ENCODE data around the gene CEP128.

Gene CEP128

DNA sequence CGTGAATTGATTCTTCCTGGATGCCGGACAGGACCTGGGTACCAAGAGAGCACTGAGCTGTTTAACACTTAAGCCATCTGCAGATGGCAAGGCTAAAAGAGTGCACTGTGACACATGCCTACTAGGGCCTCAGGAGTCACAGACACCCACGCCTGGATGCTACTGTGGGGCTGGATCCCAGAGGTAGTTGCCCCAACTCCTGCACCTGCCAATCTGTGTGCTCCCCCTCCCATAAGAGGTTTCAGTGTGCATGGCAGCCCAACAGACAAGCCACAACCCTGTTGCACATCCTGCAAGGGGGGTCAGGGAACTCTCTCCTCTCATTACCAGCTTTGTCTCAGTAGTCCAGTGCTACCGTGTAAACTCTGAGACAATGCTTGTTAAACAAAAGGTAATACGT is 169.0 kb downstream of the CEP128 start:
- no peak for DNase-seq (ENCODE audit: low read depth)

DNA sequence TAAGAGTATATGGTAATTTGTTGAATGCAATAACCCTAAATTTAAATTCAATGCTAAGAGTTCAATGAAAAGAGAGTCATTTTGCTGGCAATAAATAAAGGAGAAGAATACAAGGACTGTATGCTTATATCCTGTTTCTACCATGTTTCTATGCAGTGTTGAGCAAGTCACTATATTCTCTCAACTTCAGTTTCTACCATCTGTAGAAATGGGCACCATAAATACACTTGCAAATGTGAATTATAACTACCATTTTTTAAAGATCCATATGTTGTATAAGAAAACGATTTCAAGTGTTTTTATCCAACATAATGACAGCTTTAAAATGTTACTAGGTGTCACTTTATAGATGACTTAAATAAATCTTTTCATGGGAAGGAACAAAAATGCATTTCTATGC is 170.3 kb downstream of the CEP128 start:
- DNase-seq (ENCODE audit: low read depth) = no peak

DNA sequence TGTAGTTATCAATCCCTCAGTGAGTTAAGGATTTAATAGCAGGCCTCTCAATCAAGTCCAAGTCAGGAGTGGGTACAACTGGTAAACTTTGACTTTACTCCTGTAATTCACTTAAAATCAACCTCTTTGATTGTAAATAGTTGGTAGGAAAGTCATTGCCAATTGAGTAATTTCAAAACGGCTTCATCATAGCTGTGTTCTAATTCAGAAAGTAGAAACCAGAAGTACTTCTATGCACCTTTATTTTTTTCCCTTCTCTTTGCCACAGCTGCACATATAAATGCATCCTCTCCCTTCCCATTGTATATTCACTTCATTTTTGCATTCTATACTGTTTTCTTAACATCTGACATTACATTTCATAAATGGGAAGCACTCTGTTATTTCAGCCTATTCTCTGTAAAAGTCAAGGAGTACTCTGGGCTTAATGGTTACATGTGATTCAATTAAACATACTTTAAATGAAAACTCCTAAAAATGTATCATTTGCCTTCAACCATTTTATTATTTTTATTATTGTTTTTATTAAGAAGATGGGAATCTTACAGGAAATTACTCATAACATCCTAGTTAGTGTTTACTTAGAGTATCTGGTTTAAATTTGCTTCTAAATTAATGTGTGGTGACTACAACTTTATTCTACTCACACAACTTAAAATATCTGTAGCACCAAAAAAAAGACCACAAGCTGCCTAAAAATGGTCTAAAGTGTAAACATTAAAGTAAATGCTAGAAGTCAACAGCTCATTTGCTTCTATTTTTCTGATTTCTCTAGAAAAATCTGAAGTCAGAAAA is 171.2 kb downstream of the CEP128 start:
- no peak for DNase-seq (ENCODE audit: low read depth)

DNA sequence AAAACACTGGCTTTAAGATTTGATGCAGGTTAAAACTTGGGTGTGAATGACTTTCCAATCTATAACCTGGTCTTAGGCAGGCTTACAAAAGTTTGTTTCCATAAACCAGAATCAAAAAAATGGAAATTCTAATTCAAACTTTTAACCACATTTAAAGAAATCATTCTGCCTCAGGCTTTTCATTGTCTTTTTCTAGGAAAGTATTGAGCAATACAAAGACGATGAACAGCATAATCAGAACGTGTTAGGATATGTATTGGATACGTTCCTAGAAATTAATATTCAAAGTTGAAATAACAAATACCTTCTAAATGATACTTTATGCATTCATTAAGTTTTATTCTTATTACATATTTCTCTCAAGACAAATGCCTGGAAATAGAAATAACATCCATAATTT is 172.9 kb downstream of the CEP128 start:
- DNase-seq (ENCODE audit: low read depth) = no peak

DNA sequence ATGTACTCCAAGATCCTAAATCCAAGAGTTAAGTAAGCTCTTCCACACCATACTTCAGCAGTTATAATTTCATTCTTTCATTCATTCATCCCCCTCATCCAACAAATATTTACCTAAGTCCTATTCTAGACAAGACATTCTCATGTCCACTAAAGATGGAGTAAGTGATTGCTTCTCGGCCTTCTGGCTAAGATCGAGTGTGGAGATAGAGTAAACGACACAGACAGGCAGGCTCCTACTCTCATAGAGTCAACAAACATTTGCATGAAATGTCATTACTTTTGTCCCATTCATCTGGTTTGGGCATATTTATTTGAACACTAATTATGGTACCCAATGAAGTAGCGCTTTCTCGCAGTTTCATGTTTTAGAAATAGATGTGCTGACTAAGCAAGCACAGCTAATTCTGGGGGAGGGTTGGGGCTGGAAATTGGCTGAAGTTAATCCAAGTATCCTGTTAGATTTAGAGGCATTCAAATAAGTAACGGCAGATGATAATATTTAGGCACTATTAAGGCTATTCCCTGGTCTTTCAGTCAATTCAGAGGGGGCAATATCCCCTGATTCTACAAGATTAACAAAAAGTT is 176.5 kb downstream of the CEP128 start:
- no peak for DNase-seq (ENCODE audit: low read depth)

DNA sequence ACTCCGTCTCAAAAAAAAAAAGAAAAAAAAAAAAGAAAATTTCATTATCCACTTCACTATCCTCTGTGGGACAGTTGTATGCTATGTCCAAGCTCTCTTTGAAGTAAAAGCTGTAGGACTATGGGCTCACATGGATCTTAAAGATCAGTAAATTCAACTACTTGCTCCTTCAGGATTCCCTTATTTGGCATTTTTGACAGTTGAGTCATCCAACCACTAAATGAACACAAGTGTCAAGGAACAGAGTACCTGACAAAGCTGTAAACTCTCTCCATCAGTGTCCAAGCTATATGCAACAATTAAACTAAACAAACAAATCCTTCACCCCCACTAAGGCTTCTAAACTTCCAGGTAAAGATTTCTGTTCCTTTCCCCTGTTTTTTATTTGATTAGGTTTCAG is 177.0 kb downstream of the CEP128 start:
- no peak for DNase-seq (ENCODE audit: low read depth)

DNA sequence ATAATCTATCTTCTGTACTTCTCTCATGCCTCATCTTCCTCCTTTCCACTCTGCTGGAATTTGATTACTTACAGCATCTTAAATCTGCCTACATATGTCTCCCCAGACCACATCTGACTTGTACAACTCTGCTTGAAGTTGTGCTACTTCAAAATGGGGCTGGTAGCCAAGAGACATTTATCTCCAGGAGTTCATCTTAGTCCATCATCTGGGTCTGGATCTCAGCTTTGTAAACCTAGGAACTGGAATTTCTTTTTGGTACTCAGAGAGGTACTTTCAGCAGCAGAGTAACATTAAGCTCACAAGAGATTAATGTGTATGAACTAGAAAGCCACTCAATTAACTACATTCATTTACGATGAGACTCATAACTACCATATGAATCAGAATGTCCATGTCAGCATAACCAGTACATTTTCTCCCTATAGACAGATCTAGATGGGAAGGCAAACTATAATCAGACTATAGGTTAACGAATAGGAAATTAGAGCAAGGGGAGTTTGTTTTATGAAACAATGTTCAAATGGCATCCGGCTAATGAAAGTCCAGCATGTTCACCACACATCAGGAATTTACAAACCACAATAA is 178.8 kb downstream of the CEP128 start:
- no peak for DNase-seq (ENCODE audit: low read depth)

DNA sequence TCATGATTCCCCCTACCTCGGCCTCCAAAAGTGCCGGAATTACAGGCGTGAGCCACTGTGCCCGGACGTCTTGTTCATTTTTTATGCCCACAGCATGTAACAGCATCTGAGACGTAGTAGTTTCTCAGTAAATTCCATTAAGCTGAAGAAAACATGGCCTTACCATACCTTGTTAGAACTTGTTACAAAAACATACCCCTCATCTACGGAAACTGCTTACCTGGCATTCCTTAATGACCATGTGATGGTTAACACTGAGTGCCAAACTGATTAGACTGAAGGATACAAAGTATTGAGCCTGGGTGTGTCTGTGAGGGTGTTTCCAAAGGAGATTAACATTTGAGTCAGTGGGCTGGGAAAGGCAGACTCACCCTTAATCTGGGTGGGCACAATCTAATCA is 186.8 kb downstream of the CEP128 start:
- DNase-seq (ENCODE audit: low read depth) = no peak

DNA sequence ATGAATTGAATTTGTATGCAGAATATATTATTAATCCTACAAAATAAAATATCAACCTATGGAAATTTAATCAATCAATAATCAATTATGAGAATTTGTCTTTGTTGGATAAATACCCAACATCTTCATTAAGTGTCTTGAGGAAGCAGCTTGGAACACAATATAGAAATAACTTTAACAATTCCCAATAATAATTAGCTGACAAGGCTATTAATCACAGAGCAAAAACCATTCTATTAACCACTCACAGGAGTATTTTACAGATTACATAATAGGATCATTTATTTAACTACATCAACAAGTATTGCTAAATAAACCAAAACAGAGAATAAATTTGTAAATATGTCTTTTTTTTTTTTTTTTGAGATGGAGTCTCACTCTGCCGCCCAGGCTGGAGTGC is 190.3 kb downstream of the CEP128 start:
- no peak for DNase-seq (ENCODE audit: low read depth)

DNA sequence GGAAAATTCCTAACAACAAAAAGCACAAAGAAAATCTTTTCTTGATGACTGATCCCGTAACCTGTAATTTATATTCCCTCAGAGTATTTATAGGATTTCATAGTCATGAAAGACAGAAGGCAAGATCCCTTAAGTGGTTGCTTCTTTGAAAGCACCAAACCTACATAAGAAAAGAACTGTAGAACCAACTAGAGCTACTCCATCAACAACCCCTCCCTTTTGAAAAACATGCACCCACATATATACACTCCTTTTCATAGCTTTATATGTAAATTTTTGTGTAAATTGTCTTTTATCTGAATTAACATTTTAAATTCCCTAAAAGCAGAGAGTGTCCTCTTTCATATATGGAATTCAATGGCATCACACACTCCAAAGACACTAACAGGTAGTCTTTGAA is 215.3 kb downstream of the CEP128 start:
- DNase-seq (ENCODE audit: low read depth) = no peak

DNA sequence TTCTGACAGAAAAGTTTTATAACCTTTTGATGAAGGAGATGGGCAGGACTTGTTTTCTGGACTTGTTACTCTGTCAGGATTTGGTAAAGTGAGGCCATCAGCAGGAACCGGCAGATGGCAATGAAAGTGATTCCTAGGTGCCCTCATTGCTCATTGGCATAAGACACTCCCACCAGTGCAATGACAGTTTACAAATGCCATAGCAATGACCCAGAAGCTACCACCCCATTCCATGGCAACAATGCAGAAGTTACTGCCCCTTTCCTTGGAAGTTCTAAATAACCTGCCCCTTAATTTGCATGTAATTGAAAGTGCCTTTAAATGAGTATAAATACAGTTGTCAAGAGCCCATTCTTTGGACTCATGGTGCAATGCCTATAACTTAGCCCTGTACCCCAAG is 222.6 kb downstream of the CEP128 start:
- no peak for DNase-seq (ENCODE audit: low read depth)

DNA sequence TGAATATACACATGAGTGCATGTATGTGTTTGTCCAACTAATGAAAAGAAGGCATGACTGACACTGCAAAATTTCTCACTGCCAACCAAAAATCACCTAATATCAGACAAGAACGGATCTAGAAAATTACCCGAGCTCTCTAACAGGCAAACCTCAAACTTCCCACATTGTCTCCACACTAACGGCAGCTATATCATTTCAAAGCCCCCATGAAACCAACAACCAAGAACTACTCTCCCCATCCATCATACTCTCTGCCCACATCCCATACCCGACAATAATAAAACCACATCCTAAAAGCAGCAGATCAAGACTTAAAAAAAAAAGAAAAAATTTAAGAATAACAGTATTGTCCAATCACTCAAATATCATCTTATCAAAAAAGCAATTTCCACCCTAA is 227.1 kb downstream of the CEP128 start:
- no peak for DNase-seq (ENCODE audit: low read depth)

DNA sequence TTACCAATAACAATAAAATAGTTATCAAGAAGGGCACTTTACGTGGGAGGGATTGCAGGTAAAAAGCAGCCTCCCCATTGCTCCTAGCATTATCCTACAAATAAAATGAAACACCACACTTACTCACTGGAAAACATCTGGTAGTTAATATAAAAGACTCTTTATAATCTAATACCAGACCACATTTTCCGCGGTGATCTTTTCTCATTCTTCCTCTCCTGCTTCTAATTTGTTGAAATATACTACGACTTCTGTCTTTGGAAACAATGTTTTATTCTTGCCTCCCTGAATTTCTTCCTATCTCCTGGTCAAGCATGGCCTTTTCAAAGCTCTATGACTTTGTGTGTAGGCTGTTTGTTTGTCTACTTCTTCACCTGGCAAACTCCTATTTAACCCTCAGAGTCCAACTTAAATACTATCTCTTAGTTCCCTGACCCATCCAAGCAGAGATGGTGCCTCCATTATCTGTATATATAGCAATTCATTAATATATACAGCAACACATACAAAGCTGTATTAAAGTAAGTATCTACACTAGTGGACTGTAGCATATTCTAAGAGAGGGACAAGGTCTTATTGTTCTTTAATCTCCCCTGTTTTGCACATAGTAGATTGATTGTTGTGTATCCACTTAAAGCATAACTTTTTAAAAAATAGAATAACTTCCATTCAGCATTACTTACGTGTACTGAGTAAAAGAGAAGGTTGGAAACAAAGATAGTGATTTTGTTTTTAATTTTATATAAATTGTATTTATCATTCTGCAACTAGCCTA is 228.3 kb downstream of the CEP128 start:
- no peak for DNase-seq (ENCODE audit: low read depth)

DNA sequence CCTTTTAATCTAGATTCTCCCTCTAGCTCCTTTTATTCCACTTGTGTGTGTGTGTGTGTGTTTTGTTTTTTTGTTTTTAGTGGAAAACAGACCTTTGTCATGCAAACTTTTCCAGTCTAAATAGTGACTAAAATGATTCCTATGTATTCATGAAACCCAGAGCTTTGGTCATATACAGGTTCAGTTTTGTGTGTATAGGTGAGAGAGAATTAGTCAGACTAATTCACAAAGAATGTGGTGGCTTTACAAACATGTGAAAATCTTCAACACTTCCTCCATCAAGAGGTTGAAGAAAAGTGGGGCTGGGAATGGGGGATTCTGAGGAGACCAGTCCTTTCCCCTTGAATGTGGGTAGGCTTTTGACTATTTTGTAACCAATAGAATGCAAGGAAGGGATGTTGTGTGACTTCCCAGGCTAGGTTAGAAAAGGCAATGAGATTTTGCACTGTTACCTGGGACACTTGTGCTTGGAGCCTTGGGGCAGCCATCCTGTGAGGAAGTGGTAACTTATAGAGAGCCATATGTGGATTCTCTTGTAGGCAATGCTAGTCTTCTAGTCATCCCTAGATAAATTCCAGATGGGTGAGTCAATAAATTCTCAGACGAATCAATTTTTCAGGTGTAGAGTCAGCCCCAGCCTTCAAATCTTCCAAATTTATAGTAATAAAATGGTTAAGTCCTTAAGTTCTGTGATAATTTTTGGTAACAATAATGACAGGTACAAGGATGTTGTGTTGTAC is 236.1 kb downstream of the CEP128 start:
- DNase-seq (ENCODE audit: low read depth) = no peak

DNA sequence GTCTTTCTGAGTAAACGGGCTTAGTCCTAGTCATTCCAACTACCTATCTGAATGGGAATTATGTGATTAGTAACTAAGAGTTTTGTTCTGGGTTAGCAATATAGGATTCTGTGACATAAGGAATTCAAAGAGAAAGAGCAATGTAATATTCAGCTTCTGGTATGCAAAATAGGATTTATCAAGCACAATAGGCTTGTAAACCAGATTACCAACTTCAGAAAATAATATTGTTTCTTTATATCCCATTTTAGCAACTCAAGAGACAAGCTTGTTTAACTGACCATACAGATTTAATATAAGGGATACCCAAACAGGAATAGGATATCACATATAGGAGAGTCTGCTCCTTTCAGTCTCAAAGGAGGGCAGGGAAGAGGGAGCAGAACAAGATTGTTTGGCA is 240.9 kb downstream of the CEP128 start:
- no peak for DNase-seq (ENCODE audit: low read depth)

DNA sequence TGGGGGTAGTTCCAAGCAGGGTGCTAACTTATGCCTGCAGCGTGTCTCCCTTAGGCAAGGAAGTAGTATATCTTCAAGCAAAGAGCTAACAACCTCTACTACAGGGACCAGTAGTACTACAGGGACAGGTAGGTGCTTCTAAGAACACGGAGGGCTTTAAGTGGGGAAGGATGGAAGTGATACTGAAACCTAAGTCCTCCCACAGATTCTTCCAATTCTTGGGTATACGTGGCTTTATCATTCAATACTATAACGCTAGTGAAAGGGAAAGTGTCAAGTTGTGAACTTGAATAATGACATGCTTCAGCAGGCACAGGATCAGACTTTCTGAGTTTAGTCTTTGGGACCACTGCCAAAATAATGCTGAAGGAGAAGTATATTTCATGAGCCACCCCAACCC is 241.7 kb downstream of the CEP128 start:
- DNase-seq (ENCODE audit: low read depth) = no peak

DNA sequence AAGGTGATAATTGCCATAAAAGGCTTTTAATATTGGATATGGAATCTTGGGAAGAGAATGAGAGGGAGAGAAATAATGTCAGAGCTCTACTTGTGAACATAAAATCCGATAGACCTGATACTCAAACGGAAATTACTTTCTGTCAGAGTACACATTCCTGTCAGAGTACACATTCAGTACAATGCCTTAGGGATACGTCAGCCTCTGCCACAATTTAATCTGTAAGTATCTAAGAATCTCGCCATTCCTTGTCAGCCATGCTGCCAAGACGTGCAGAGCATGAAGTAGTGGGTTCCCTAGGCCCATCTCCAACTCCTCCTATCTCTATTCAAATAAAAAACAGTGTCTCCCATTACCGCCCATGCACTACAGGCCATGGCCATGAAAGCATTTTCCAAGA is 242.6 kb downstream of the CEP128 start:
- DNase-seq (ENCODE audit: low read depth) = no peak

DNA sequence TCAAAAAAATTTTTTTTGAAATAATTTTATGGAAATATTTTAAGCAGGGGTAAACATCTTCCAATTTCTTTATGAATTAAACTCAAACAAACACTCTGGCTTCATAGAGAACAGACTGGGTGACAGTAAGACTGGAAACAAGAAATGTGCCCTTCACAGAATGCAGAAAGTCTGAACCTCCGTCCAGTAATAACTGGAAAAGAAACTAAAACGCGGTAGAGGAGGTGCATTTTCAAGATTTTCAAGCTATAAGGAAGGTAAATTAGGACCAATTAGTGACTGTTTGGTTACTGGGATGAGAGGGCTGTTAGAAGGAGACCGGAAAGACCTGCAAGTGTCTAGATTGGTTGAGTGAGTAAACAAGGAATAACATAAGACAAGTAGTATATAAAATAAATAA is 245.7 kb downstream of the CEP128 start:
- no peak for DNase-seq (ENCODE audit: low read depth)

DNA sequence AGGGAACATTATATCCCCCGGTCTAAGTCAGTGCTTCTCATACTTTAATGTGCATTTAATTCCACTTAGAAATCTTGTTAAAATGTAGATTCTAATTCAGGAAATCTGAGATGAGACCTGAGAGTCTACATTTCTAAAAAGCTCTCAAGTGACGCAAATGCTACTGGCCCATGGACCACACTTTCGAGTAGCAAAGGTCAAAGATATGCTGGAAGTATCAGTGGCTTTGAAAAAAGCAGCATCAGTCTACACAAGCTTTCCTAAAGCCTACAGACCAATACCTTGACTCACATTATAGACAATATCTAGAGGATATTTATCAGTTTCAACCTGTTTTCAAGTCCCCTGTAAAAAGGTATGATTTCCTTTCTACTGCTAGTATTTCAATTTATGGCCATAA is 248.6 kb downstream of the CEP128 start:
- no peak for DNase-seq (ENCODE audit: low read depth)

DNA sequence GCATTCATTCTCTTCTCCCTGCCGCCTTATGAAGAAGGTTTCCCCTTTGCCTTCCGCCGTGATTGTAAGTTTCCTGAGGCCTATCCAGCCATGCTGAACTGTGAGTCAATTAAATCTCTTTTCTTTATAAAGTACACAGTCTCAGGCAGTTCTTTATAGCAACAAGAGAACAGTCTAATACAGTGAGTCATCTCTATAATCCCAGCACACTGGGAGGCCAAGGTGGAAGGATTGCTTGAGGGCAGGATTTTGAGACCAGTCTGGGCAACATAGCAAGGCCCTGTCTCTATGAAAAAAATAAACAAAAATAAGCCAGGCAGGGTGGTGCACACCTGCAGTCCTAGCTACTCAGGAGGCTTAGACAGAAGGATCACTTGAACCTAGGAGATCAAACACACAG is 259.9 kb downstream of the CEP128 start:
- no peak for DNase-seq (ENCODE audit: low read depth)

DNA sequence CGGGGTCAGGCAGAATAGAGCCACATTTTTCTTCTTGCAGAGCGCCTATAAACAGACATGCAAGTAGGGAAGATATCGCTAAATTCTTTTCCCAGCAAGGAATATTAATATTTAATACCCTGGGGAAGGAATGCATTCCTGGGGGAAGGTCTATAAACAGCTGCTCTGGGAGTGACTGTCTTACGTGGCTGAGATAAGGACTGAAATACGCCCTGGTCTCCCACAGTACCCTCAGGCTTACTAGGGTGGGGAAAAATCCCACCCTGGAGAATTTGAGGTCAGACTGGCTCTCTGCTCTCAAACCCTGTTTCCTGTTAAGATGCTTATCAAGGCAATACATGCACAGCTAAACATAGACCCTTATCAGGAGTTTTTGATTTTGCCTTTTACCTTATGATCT is 262.3 kb downstream of the CEP128 start:
- DNase-seq (ENCODE audit: low read depth) = no peak

DNA sequence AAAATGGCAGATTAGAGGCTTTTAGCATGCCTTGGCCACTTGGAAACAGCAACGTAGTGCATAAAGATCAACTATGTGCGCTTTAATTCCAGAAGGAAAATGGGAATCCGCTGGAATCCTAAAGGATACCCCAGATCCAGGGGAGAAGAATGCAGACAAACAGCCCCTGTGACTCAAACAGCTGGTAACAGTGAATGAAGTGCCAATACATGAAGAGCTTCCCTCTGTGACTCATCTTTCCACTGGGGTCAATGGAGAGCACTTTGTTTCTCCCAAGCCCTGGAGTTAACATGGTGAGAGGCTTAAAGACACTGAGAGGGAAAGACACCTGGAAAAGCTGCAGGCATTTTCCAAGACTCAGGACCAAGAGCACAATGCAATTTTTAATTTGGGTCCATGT is 263.1 kb downstream of the CEP128 start:
- no peak for DNase-seq (ENCODE audit: low read depth)

Data from T follicular helper cell (primary cell).